Ovary (tissue), 3 donors: ENCODE measurements around the gene FBXL22.

Experiments
- EP300 ChIP-seq: sonication (generic); formaldehyde crosslinking; IDR thresholded peaks from one replicate; pipeline ENCODE4 v1.6.1; 2017; ENCODE audit warnings: antibody characterized with exemption
- POLR2A ChIP-seq: fragments of 450-650 bp; IDR thresholded peaks from one replicate; pipeline ENCODE4 v1.6.1; 2017; ENCODE audit warnings: antibody characterized with exemption, mild to moderate bottlenecking, moderate library complexity
- TF ChIP-seq, protein P1 (sequence below), 3 donors: fragments of 450-650 bp in 2 of 3; fragments of 200-600 bp in 1 of 3; IDR thresholded peaks; one replicate each; pipeline versions ENCODE4 v1.5.1 to v1.8.0; 2016 to 2022; ENCODE audit warnings: antibody characterized with exemption in 3 of 3, mild to moderate bottlenecking in 1 of 3
- donor health status: DM: no; HTN: no; CAD: no.

GRCh38 chr15:63636518-63637061 lies 39.4 kb downstream of the FBXL22 start:
- TF ChIP-seq, protein P1, sequence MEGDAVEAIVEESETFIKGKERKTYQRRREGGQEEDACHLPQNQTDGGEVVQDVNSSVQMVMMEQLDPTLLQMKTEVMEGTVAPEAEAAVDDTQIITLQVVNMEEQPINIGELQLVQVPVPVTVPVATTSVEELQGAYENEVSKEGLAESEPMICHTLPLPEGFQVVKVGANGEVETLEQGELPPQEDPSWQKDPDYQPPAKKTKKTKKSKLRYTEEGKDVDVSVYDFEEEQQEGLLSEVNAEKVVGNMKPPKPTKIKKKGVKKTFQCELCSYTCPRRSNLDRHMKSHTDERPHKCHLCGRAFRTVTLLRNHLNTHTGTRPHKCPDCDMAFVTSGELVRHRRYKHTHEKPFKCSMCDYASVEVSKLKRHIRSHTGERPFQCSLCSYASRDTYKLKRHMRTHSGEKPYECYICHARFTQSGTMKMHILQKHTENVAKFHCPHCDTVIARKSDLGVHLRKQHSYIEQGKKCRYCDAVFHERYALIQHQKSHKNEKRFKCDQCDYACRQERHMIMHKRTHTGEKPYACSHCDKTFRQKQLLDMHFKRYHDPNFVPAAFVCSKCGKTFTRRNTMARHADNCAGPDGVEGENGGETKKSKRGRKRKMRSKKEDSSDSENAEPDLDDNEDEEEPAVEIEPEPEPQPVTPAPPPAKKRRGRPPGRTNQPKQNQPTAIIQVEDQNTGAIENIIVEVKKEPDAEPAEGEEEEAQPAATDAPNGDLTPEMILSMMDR (IDR thresholded peaks at IDR 0.05), result no peak
- TF ChIP-seq POLR2A (no peak), EP300 (no peak)
